ENCODE data around the gene PALM.

PALM gene

DNA sequence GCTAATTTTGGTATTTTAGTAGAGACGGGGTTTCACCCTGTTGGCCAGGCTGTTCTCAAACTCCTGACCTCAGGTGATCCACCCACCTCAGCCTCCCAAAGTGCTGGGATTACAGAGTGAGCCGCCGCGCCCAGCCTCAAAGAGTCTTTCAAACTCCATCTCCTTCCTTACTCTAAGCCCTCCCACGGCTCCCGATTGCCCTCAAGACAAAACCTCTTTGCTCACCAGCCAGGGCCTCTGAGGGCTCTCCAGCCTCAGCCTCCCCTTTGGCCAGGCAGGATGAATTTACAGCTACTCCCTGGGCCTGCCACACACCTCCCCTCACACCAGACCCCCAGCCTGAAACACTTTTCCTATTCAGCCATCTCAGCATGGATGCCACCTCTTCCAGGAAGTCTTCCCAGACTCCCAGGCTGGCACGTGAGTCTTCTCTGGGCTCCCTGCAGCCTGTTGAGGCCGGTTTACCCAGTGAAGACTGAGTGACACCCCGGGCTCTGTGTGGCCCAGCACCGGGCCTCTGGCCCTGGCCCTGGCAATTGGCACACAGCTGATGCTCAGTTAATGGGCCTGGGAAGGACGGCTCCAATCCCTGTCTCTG, 21.1 kb upstream of the PALM start:
- Histone ChIP-seq H3K9ac (ENCODE audit: low read depth, low read length, poor library complexity, severe bottlenecking) (no peak overlapping the region), H3K9me3 (ENCODE audit: insufficient read depth, low read depth, low read length) (no peaks in the 10 kb centered on the region), H3K79me2 (ENCODE audit: insufficient read depth, low read length) (no peaks in the 10 kb centered on the region), H3K27me3 (ENCODE audit: insufficient read depth, low read length, poor library complexity, severe bottlenecking) (no peaks in the 10 kb centered on the region), H3F3A (ENCODE audit: low read depth) (no peaks in the 10 kb centered on the region), H2AFZ (ENCODE audit: low read length) (no peak overlapping the region), H3K4me2 (ENCODE audit: low read depth, low read length, poor library complexity, severe bottlenecking) (no peak overlapping the region), H3K9me2 (replicated peaks; ENCODE audit: low read depth, low read length) (no peaks in the 10 kb centered on the region), H4K20me1 (ENCODE audit: insufficient read depth, low read length, poor library complexity, severe bottlenecking) (no peaks in the 10 kb centered on the region), H3K4me3 (ENCODE audit: low read length, poor library complexity, severe bottlenecking) (no peak overlapping the region), H3K36me3 (ENCODE audit: insufficient read depth, low read length) (no peaks in the 10 kb centered on the region), H3K4me1 (ENCODE audit: insufficient read depth, low read length, poor library complexity, severe bottlenecking) (no peaks in the 10 kb centered on the region)
- TF ChIP-seq, protein P1, sequence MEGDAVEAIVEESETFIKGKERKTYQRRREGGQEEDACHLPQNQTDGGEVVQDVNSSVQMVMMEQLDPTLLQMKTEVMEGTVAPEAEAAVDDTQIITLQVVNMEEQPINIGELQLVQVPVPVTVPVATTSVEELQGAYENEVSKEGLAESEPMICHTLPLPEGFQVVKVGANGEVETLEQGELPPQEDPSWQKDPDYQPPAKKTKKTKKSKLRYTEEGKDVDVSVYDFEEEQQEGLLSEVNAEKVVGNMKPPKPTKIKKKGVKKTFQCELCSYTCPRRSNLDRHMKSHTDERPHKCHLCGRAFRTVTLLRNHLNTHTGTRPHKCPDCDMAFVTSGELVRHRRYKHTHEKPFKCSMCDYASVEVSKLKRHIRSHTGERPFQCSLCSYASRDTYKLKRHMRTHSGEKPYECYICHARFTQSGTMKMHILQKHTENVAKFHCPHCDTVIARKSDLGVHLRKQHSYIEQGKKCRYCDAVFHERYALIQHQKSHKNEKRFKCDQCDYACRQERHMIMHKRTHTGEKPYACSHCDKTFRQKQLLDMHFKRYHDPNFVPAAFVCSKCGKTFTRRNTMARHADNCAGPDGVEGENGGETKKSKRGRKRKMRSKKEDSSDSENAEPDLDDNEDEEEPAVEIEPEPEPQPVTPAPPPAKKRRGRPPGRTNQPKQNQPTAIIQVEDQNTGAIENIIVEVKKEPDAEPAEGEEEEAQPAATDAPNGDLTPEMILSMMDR (conservative IDR thresholded peaks at IDR 0.05; ENCODE audit: low read length), result no peak
- no peak for TF ChIP-seq EZH2phosphoT487 (IDR thresholded peaks at IDR 0.05; ENCODE audit: borderline replicate concordance)

DNA sequence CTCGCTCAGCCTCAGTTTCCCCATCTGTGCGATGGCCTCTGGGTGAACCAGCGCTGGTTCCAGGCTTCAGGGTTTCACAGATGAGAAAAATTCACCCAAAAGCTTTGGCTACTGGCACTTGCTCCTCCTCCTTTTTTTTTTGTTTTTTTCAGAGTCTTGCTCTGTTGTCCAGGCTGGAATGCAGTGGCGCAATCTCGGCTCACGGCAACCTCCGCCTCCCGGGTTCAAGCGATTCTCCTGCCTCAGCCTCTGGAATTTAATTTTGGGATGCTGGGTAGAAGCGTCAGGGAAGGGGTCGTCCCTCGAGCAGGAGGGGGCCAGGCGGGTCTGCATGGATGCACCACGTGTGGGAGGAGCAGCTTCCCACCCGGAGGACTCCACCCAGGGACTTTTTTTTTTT, 20.5 kb upstream of the PALM start:
- no peaks in the 10 kb centered on the region for H3K36me3 ChIP-seq (ENCODE audit: insufficient read depth, low read length)
- H2AFZ ChIP-seq (ENCODE audit: low read length), result no peak overlapping the region
- no peak overlapping the region for H3K9ac ChIP-seq (ENCODE audit: low read depth, low read length, poor library complexity, severe bottlenecking)
- H3K9me2 ChIP-seq (replicated peaks; ENCODE audit: low read depth, low read length), result no peaks in the 10 kb centered on the region
- H4K20me1 ChIP-seq (ENCODE audit: insufficient read depth, low read length, poor library complexity, severe bottlenecking), result no peaks in the 10 kb centered on the region
- no peaks in the 10 kb centered on the region for H3F3A ChIP-seq (ENCODE audit: low read depth)
- TF ChIP-seq EZH2phosphoT487 (IDR thresholded peaks at IDR 0.05; ENCODE audit: borderline replicate concordance), result no peak
- TF ChIP-seq, protein P1 (conservative IDR thresholded peaks at IDR 0.05; ENCODE audit: low read length), result no peak
- no peak overlapping the region for H3K4me2 ChIP-seq (ENCODE audit: low read depth, low read length, poor library complexity, severe bottlenecking)
- 0 out of 2 replicates have a peak, but pooled peaks cover under 1% of the 10 kb centered on the region for H3K79me2 ChIP-seq (ENCODE audit: insufficient read depth, low read length)
- no peaks in the 10 kb centered on the region for H3K4me1 ChIP-seq (ENCODE audit: insufficient read depth, low read length, poor library complexity, severe bottlenecking)
- H3K4me3 ChIP-seq (ENCODE audit: low read length, poor library complexity, severe bottlenecking), result no peak overlapping the region
- H3K27me3 ChIP-seq (ENCODE audit: insufficient read depth, low read length, poor library complexity, severe bottlenecking), result no peaks in the 10 kb centered on the region
- no peaks in the 10 kb centered on the region for H3K9me3 ChIP-seq (ENCODE audit: insufficient read depth, low read depth, low read length)

DNA sequence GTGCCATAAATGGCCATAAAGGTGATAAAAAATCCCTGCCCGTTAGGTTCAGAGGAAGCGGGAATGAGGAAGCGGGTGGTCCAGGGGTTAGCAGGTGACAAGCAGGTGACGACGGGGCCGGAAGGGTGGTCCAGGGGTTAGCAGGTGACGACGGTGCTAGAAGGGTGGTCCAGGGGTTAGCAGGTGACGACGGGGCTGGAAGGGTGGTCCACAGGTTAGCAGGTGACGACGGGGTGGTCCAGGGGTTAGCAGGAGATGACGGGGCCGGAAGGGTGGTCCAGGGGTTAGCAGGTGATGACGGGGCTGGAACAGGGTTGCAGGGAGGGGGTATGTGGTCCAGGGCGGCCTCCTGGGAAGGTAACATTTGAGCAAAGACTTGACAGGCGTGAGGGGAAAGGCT, 19.7 kb upstream of the PALM start:
- H3K36me3 ChIP-seq (ENCODE audit: insufficient read depth, low read length), result no peaks in the 10 kb centered on the region
- H3K9me3 ChIP-seq (ENCODE audit: insufficient read depth, low read depth, low read length), result no peaks in the 10 kb centered on the region
- no peaks in the 10 kb centered on the region for H3K9me2 ChIP-seq (replicated peaks; ENCODE audit: low read depth, low read length)
- no peaks in the 10 kb centered on the region for H3F3A ChIP-seq (ENCODE audit: low read depth)
- H3K4me1 ChIP-seq (ENCODE audit: insufficient read depth, low read length, poor library complexity, severe bottlenecking), result no peaks in the 10 kb centered on the region
- H3K27me3 ChIP-seq (ENCODE audit: insufficient read depth, low read length, poor library complexity, severe bottlenecking), result no peaks in the 10 kb centered on the region
- no peak overlapping the region for H3K4me3 ChIP-seq (ENCODE audit: low read length, poor library complexity, severe bottlenecking)
- H3K4me2 ChIP-seq (ENCODE audit: low read depth, low read length, poor library complexity, severe bottlenecking), result no peak overlapping the region
- H4K20me1 ChIP-seq (ENCODE audit: insufficient read depth, low read length, poor library complexity, severe bottlenecking), result no peaks in the 10 kb centered on the region
- 0 out of 2 replicates have a peak, but pooled peaks cover 7% of the 10 kb centered on the region for H3K79me2 ChIP-seq (ENCODE audit: insufficient read depth, low read length)
- H2AFZ ChIP-seq (ENCODE audit: low read length), result no peak overlapping the region
- TF ChIP-seq EZH2phosphoT487 (IDR thresholded peaks at IDR 0.05; ENCODE audit: borderline replicate concordance), result no peak
- TF ChIP-seq, protein P1 (conservative IDR thresholded peaks at IDR 0.05; ENCODE audit: low read length), result no peak
- no peak overlapping the region for H3K9ac ChIP-seq (ENCODE audit: low read depth, low read length, poor library complexity, severe bottlenecking)
